Hepatocyte (in vitro differentiated cells): ENCODE results near the gene TMEM87A. TPM values are rescaled to one million over a fixed set of nuclear protein-coding genes. Genes with fewer than 3 reads are reported as not detected.

Experiments used
- DNase-seq: peaks from one replicate; pipeline ENCODE4 v3.0.0-alpha.2; 2016; ENCODE audit warnings: low spot score
- H2AFZ ChIP-seq: fragments of 200-600 bp; sonication (generic); 2 replicates; pipeline ENCODE4 v1.6.0; 2016; ENCODE audit warnings: antibody characterized with exemption, mild to moderate bottlenecking
- H3K27ac ChIP-seq: fragments of 200-600 bp; sonication (generic); 2 replicates; pipeline ENCODE4 v1.5.1; 2016; ENCODE audit warnings: mild to moderate bottlenecking
- H3K27me3 ChIP-seq: fragments of 200-600 bp; sonication (generic); 2 replicates; pipeline ENCODE4 v1.6.1; 2016
- H3K36me3 ChIP-seq: fragments of 200-600 bp; sonication (generic); replicated peaks from 2 replicates; pipeline ENCODE4 v1.5.1; 2016; ENCODE audit warnings: low read depth; ENCODE audit not compliant: insufficient read depth
- H3K4me1 ChIP-seq: fragments of 200-600 bp; sonication (generic); 2 replicates; pipeline ENCODE4 v1.5.1; 2016; ENCODE audit warnings: mild to moderate bottlenecking, moderate library complexity; ENCODE audit not compliant: insufficient read depth
- H3K4me2 ChIP-seq: fragments of 200-600 bp; sonication (generic); 2 replicates; pipeline ENCODE4 v1.6.0; 2016
- H3K4me3 ChIP-seq: fragments of 200-600 bp; sonication (generic); 2 replicates; pipeline ENCODE4 v1.5.1; 2016; ENCODE audit warnings: mild to moderate bottlenecking
- H3K79me2 ChIP-seq: fragments of 200-600 bp; sonication (generic); 2 replicates; pipeline ENCODE4 v1.6.0; 2017; ENCODE audit warnings: mild to moderate bottlenecking
- H3K9me2 ChIP-seq: fragments of 200-600 bp; sonication (generic); replicated peaks from 2 replicates; pipeline ENCODE4 v1.6.0; 2017; ENCODE audit warnings: mild to moderate bottlenecking; ENCODE audit not compliant: insufficient read depth
- H3K9me3 ChIP-seq: fragments of 200-600 bp; sonication (generic); 2 replicates; pipeline ENCODE4 v1.5.1; 2016; ENCODE audit warnings: low read depth, mild to moderate bottlenecking
- H4K20me1 ChIP-seq: fragments of 200-600 bp; sonication (generic); 2 replicates; pipeline ENCODE4 v1.6.0; 2016; ENCODE audit warnings: mild to moderate bottlenecking; ENCODE audit not compliant: insufficient read depth, poor library complexity, severe bottlenecking
- CTCF ChIP-seq: fragments of 200-600 bp; sonication (generic); IDR thresholded peaks from 2 replicates; pipeline ENCODE4 v1.5.1; 2016; ENCODE audit warnings: antibody characterized with exemption, mild to moderate bottlenecking; ENCODE audit not compliant: poor library complexity
- EZH2 ChIP-seq: fragments of 200-600 bp; sonication (generic); IDR thresholded peaks from 2 replicates; pipeline ENCODE4 v1.6.1; 2016; ENCODE audit warnings: antibody characterized with exemption, mild to moderate bottlenecking, borderline replicate concordance
- EZH2phosphoT487 ChIP-seq: fragments of 200-600 bp; sonication (generic); IDR thresholded peaks from one replicate; pipeline ENCODE4 v1.6.1; 2018; ENCODE audit warnings: antibody characterized with exemption, mild to moderate bottlenecking, low read depth, moderate library complexity; ENCODE audit not compliant: unreplicated experiment, severe bottlenecking
- WGBS: methylation state at CpG from one replicate; pipeline ENCODE4 v1.1.6; 2016; ENCODE audit warnings: low lambda C conversion rate; ENCODE audit errors: missing lambda C conversion rate; 5-methylcytosine and 5-hydroxymethylcytosine counted together
- polyA plus RNA-seq: library from polyadenylated mRNA; unstranded; fragments of >200 nt; fragmentation: Nextera tagmentation; extraction: Ambion mirVana; gene quantifications from 2 replicates; pipeline ENCODE4 v1.2.1, GENCODE V29; 2016
- total RNA-seq: library from RNA; depleted of rRNA; stranded (reverse); fragments of >200 nt; gene quantifications from 2 replicates; pipeline ENCODE4 v1.2.3, GENCODE V29; 2014

The TMEM87A gene
- total and polyA plus RNA-seq, 2 experiments from 2014 or later = 68.3 to 97.6 TPM

- 42% methylated on average over 2 of the region's 2 CpGs for WGBS
- H3K27ac ChIP-seq = no peak overlapping the region
- no peaks in the 10 kb centered on the region for H3K9me3 ChIP-seq
- no peaks in the 10 kb centered on the region for H3K27me3 ChIP-seq
- no peak for DNase-seq
- H3K79me2 ChIP-seq = no peaks in the 10 kb centered on the region
- no peaks in the 10 kb centered on the region for H3K9me2 ChIP-seq
- H4K20me1 ChIP-seq = no peaks in the 10 kb centered on the region
- H3K36me3 ChIP-seq = peaks cover 11% of the 10 kb centered on the region
- no peak overlapping the region for H3K4me3 ChIP-seq
- H3K4me1 ChIP-seq = no peaks in the 10 kb centered on the region
- no peak overlapping the region for H3K4me2 ChIP-seq
- no peak overlapping the region for H2AFZ ChIP-seq
- TF ChIP-seq CTCF (no peak), EZH2phosphoT487 (no peak), EZH2 (no peak)
Observed at GRCh38 chr15:42218953-42219592, 54.2 kb downstream of the TMEM87A start.

DNA sequence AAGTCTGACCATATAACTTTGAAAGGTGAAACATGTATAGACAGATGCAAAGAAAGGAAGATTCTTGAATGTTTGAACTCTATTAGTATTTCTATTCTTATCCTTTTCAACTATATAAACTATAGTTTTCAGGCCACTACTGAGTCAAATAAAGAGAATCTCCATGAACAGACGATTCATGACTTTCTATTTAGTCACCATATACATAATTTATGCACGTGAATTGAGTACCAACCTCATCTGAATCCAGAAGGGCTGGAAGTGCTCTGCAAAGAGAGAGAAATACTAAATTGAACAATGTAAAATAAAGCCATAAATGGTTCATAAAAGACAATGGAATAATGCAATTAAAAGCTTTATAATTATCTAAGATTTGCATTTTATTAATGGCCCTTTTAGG lies 55.7 kb downstream of the TMEM87A start:
- WGBS = 96% methylated on average over 2 of the region's 2 CpGs
- Histone ChIP-seq H3K9me2 (no peaks in the 10 kb centered on the region), H4K20me1 (no peaks in the 10 kb centered on the region), H2AFZ (no peak overlapping the region), H3K4me3 (no peak overlapping the region), H3K36me3 (peaks cover 11% of the 10 kb centered on the region), H3K4me1 (no peaks in the 10 kb centered on the region), H3K27me3 (no peaks in the 10 kb centered on the region), H3K4me2 (no peak overlapping the region), H3K79me2 (no peaks in the 10 kb centered on the region), H3K27ac (no peak overlapping the region), H3K9me3 (no peaks in the 10 kb centered on the region)
- no peak for DNase-seq
- TF ChIP-seq CTCF (no peak), EZH2phosphoT487 (no peak), EZH2 (no peak)

DNA sequence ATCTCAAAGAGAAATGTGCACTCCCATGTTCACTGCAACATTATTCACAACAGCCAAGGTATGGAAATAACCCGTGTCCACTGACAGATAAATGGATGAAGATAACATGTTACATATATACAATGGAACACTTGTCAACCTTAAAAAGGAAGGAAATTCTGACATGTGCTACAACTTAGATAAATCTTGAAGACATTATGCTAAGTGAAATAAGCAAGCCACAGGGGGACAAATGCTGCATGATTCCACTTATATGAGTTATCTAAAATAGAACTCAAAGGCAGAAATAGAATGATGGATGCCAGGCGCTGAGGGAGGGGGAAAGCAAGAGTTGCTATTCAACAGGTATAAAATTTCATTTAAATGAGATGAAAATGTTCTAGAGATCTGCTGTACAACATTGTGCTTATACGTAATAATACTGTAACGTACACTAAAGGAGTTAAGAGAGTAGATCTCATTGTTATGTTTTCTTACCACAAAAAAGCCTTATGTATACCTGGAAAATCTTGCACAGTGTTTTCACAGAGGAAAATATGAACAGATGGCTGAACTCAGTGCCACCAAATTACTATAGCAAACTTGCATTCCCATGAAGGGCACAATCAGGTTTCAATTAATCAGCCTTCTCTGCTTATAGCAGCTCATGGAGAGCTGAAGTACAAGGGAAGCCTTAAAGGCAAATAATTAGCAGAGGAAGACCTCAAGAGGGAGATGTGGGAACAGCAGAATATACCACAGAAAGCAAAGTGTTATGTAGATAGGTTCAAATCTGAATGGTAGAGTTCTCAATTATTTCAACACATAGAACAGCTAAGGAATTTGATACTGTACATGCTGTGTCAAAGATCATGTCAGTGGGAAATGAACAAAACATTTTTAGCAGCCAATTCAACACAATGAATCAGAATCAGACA lies 57.1 kb downstream of the TMEM87A start:
- Histone ChIP-seq H4K20me1 (no peaks in the 10 kb centered on the region), H3K4me2 (no peak overlapping the region), H3K9me2 (no peaks in the 10 kb centered on the region), H3K27ac (no peak overlapping the region), H2AFZ (no peak overlapping the region), H3K36me3 (peaks cover 11% of the 10 kb centered on the region), H3K4me3 (no peak overlapping the region), H3K4me1 (no peaks in the 10 kb centered on the region), H3K79me2 (no peaks in the 10 kb centered on the region), H3K27me3 (no peaks in the 10 kb centered on the region), H3K9me3 (no peaks in the 10 kb centered on the region)
- 97% methylated on average over 4 of the region's 4 CpGs for WGBS
- DNase-seq = no peak
- TF ChIP-seq EZH2 (no peak), EZH2phosphoT487 (no peak), CTCF (no peak)
